ENCODE measurements around the gene ARHGDIG.
"Not testable (repeated sequence)": the region's sequence is repeated elsewhere in the genome, so short reads cannot be mapped to it uniquely, and the experiment has no call there.

ARHGDIG gene

GRCh38 chr16:280552-280951 is at the start of gene ARHGDIG:
Gene ARHGDIG (plus strand): TSS chr16:280591. CDS start chr16:280681, 90 bp downstream.
- ATAC-seq, result no peak

- ATAC-seq, result no peak
Measured at GRCh38 chr16:230949-231348, 49.4 kb upstream of the ARHGDIG start.

GRCh38 chr16:234468-235305 is 45.7 kb upstream of the ARHGDIG start, which contains the start of gene FAM234A:
Gene FAM234A (plus strand): TSS chr16:234821. CDS start chr16:254414, 19,593 bp downstream.
- peak; percentile 94 to 95 for ATAC-seq

- no peak for ATAC-seq
Measured at GRCh38 chr16:239948-240277, 40.5 kb upstream of the ARHGDIG start.

- ATAC-seq, result no peak
Measured at GRCh38 chr16:240559-240958, 39.8 kb upstream of the ARHGDIG start.

- no peak for ATAC-seq
Measured at GRCh38 chr16:242281-242680, 38.1 kb upstream of the ARHGDIG start.

- no peak for ATAC-seq
Measured at GRCh38 chr16:243348-243747, 37.0 kb upstream of the ARHGDIG start.

- no peak for ATAC-seq
Measured at GRCh38 chr16:245105-245504, 35.3 kb upstream of the ARHGDIG start.

GRCh38 chr16:247027-247426 is 33.4 kb upstream of the ARHGDIG start:
- no peak for ATAC-seq

GRCh38 chr16:249431-249830 is 31.0 kb upstream of the ARHGDIG start:
- no peak for ATAC-seq

GRCh38 chr16:252366-253337 is 27.7 kb upstream of the ARHGDIG start:
- peak; percentile 56 to 85 for ATAC-seq

- ATAC-seq, result no peak
Measured at GRCh38 chr16:253833-254232, 26.6 kb upstream of the ARHGDIG start.

- no peak for ATAC-seq
Measured at GRCh38 chr16:254461-254860, 25.9 kb upstream of the ARHGDIG start.

- no peak for ATAC-seq
Measured at GRCh38 chr16:255183-255582, 25.2 kb upstream of the ARHGDIG start.

- ATAC-seq, result not testable (repeated sequence)
Measured at GRCh38 chr16:258091-258490, 22.3 kb upstream of the ARHGDIG start.

GRCh38 chr16:259226-259625 is 21.2 kb upstream of the ARHGDIG start:
- ATAC-seq, result no peak

- no peak for ATAC-seq
Measured at GRCh38 chr16:259814-260253, 20.6 kb upstream of the ARHGDIG start.

- ATAC-seq, result no peak
Measured at GRCh38 chr16:260326-260725, 20.1 kb upstream of the ARHGDIG start.

- no peak for ATAC-seq
Measured at GRCh38 chr16:261031-261691, 19.2 kb upstream of the ARHGDIG start.

GRCh38 chr16:262121-262745 is 18.2 kb upstream of the ARHGDIG start:
- no peak for ATAC-seq

- ATAC-seq, result no peak
Measured at GRCh38 chr16:263182-263774, 17.1 kb upstream of the ARHGDIG start.

GRCh38 chr16:263944-264343 is 16.4 kb upstream of the ARHGDIG start:
- no peak for ATAC-seq
